Ishikawa (cell line): ENCODE results near the gene RPTOR.

Source experiments
- EGR1 ChIP-seq: IDR thresholded peaks from 2 replicates; pipeline ENCODE4 v1.6.1; 2012
- MAX ChIP-seq: IDR thresholded peaks from 2 replicates; pipeline ENCODE4 v1.6.1; 2012
- YY1 ChIP-seq: IDR thresholded peaks from 2 replicates; pipeline ENCODE4 v1.6.1; 2012; ENCODE audit warnings: low read depth
- ZBTB7A ChIP-seq: IDR thresholded peaks from 2 replicates; pipeline ENCODE4 v1.6.1; 2012; ENCODE audit warnings: low read depth

DNA sequence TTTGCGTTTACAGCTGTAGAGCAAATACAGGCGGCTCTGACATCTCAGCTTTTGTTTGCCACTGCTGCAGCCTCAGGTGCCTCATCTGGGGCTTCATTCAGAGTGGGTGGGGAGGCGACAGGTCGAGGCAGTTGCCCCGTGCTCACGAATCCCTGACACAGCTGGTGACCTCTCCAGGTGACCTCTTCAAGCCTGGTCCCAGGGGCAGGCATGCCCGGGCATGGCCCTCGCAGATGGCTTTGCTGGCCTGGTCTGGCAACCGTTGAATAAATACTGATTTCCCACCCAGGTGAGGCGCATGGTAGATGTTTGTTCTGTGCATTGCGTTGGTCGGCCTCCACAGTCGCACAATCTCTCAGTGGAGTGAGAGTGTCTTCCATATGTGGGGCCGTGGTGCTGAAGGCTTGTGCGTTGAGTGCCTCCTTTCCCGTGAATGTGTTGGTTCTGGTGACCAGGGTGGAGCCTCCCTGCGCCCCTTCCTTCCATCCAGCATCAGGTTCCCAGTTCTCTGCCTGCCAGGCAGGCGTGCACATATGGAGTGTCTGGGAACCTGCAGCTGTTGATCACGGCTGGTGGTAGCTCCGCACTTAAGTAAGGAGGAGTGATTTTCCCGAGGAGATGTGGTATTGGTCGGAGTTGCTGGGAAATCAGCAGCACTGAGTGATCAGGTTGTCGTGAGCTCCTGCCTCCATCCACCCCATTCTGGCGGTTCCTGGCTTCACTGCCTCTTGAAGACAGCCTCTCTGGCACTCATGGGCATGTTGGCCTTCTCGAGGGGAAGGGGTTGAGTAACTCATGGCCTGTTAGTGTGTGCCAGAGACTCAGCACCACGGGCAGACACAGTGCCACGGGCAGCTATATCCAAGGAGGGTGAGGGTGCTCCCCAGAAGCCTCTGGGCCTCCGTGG lies 149.7 kb downstream of the RPTOR start:
- TF ChIP-seq YY1 (no peak), MAX (no peak), EGR1 (no peak), ZBTB7A (no peak)
